Measurements from ENCODE around the gene FGF5. TPM values are rescaled to one million over a fixed set of nuclear protein-coding genes. Genes with fewer than 3 reads are reported as not detected.
A peak's percentile ranks its signal among the peaks of the same experiment; 100 is the strongest.

The FGF5 gene
- total RNA-seq, 1 experiment from 2014 or later = not detected

DNA sequence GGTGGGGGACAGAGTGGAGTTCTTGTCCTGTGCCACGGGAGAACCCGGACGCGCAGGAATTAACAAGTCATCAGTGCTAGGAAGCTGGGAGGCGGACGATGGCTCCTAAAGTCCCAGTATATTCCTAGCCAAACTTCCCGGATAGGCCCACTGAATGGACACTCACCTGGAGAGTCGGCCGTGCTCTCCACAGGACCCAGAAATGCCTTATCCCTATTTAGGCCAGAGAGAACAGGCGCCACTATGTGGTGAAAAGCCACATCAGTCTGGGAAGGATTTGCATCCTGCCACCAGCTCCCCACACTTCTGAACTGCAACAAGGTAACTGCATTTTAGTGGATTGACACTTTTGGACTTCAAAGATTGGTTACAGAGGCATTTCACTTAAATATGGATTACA lies 70.1 kb downstream of the FGF5 start:
- POLR2A ChIA-PET = no interaction called here
- RAD21 ChIA-PET (ENCODE audit: low non-redundant PET in 1 of 2, low total read pairs in 2 of 2, uncharacterized antibody in 2 of 2, unreplicated experiment in 2 of 2) = interaction anchor here in 1 of 2 experiments (0.9 kb wide), 1 partner anchor 115 kb away, joined by 4 read pairs; no protein-coding TSS in a partner anchor

More for the DNA sequence above, 70.1 kb downstream of the FGF5 start:
- Histone ChIP-seq H3K27ac (ENCODE audit: low read depth, low read length) (no peak overlapping the region), H4K20me1 (ENCODE audit: insufficient read depth) (no peaks in the 10 kb centered on the region), H3K4me3 (replicated peaks in 1 of 2; ENCODE audit: low read depth in 1 of 2, low read length in 2 of 2) (peak overlapping the region in 1 of 2 experiments; percentile 56; a peak in 2 of 4 replicates), H3K27me3 (ENCODE audit: insufficient read depth, low read length) (peaks cover 33% of the 10 kb centered on the region), H3K9ac (ENCODE audit: low read length) (no peak overlapping the region), H3K9me3 (ENCODE audit: control insufficient read depth in 1 of 2, insufficient read depth in 1 of 2, low read depth in 1 of 2, low read length in 2 of 2) (no peaks in the 10 kb centered on the region), H3K36me3 (ENCODE audit: control insufficient read depth in 1 of 2, insufficient read depth in 2 of 2, low read length in 2 of 2) (no peaks in the 10 kb centered on the region), H2AFZ (ENCODE audit: low read depth, low read length, poor library complexity, severe bottlenecking) (peak overlapping the region; percentile 55), H3K4me1 (ENCODE audit: control insufficient read depth in 1 of 2, insufficient read depth in 2 of 2, low read length in 2 of 2) (peaks cover 0 to 14% of the 10 kb centered on the region in 2 experiments; a peak in 1 of 4 replicates), H3K79me2 (ENCODE audit: insufficient read depth, low read length) (no peaks in the 10 kb centered on the region), H3K4me2 (ENCODE audit: low read length) (peak overlapping the region; percentile 91), H3K9me2 (ENCODE audit: insufficient read depth) (no peaks in the 10 kb centered on the region)
- peak; percentile 41 for TF ChIP-seq RAD21 (IDR thresholded peaks at IDR 0.05; ENCODE audit: low read depth)
- TF ChIP-seq, protein P1, sequence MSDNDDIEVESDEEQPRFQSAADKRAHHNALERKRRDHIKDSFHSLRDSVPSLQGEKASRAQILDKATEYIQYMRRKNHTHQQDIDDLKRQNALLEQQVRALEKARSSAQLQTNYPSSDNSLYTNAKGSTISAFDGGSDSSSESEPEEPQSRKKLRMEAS (IDR thresholded peaks at IDR 0.05) = no peak
- TF ChIP-seq, protein P2, sequence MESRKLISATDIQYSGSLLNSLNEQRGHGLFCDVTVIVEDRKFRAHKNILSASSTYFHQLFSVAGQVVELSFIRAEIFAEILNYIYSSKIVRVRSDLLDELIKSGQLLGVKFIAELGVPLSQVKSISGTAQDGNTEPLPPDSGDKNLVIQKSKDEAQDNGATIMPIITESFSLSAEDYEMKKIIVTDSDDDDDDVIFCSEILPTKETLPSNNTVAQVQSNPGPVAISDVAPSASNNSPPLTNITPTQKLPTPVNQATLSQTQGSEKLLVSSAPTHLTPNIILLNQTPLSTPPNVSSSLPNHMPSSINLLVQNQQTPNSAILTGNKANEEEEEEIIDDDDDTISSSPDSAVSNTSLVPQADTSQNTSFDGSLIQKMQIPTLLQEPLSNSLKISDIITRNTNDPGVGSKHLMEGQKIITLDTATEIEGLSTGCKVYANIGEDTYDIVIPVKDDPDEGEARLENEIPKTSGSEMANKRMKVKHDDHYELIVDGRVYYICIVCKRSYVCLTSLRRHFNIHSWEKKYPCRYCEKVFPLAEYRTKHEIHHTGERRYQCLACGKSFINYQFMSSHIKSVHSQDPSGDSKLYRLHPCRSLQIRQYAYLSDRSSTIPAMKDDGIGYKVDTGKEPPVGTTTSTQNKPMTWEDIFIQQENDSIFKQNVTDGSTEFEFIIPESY (IDR thresholded peaks at IDR 0.05; ENCODE audit: extremely low read depth, insufficient replicate concordance, low read length) = no peak
- TF ChIP-seq, protein P3, sequence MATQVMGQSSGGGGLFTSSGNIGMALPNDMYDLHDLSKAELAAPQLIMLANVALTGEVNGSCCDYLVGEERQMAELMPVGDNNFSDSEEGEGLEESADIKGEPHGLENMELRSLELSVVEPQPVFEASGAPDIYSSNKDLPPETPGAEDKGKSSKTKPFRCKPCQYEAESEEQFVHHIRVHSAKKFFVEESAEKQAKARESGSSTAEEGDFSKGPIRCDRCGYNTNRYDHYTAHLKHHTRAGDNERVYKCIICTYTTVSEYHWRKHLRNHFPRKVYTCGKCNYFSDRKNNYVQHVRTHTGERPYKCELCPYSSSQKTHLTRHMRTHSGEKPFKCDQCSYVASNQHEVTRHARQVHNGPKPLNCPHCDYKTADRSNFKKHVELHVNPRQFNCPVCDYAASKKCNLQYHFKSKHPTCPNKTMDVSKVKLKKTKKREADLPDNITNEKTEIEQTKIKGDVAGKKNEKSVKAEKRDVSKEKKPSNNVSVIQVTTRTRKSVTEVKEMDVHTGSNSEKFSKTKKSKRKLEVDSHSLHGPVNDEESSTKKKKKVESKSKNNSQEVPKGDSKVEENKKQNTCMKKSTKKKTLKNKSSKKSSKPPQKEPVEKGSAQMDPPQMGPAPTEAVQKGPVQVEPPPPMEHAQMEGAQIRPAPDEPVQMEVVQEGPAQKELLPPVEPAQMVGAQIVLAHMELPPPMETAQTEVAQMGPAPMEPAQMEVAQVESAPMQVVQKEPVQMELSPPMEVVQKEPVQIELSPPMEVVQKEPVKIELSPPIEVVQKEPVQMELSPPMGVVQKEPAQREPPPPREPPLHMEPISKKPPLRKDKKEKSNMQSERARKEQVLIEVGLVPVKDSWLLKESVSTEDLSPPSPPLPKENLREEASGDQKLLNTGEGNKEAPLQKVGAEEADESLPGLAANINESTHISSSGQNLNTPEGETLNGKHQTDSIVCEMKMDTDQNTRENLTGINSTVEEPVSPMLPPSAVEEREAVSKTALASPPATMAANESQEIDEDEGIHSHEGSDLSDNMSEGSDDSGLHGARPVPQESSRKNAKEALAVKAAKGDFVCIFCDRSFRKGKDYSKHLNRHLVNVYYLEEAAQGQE (IDR thresholded peaks at IDR 0.05; ENCODE audit: low read depth) = no peak
- TF ChIP-seq, protein P4, sequence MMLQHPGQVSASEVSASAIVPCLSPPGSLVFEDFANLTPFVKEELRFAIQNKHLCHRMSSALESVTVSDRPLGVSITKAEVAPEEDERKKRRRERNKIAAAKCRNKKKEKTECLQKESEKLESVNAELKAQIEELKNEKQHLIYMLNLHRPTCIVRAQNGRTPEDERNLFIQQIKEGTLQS (IDR thresholded peaks at IDR 0.05) = no peak
- no peak for TF ChIP-seq CEBPB (IDR thresholded peaks at IDR 0.05; ENCODE audit: low read depth)
- TF ChIP-seq, protein P5, sequence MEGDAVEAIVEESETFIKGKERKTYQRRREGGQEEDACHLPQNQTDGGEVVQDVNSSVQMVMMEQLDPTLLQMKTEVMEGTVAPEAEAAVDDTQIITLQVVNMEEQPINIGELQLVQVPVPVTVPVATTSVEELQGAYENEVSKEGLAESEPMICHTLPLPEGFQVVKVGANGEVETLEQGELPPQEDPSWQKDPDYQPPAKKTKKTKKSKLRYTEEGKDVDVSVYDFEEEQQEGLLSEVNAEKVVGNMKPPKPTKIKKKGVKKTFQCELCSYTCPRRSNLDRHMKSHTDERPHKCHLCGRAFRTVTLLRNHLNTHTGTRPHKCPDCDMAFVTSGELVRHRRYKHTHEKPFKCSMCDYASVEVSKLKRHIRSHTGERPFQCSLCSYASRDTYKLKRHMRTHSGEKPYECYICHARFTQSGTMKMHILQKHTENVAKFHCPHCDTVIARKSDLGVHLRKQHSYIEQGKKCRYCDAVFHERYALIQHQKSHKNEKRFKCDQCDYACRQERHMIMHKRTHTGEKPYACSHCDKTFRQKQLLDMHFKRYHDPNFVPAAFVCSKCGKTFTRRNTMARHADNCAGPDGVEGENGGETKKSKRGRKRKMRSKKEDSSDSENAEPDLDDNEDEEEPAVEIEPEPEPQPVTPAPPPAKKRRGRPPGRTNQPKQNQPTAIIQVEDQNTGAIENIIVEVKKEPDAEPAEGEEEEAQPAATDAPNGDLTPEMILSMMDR (IDR thresholded peaks at IDR 0.05 in 2 of 3, conservative IDR thresholded peaks at IDR 0.05 in 1 of 3; ENCODE audit: borderline replicate concordance in 1 of 3, insufficient read depth in 1 of 3, low read depth in 2 of 3, low read length in 2 of 3) = peak; percentile 34 to 44 (median 36); a peak in 5 of 6 replicates
- TF ChIP-seq TCF7L2 (IDR thresholded peaks at IDR 0.05; ENCODE audit: borderline replicate concordance, extremely low read depth, insufficient read depth, insufficient read length) = no peak
- TF ChIP-seq FOSL1 (IDR thresholded peaks at IDR 0.05; ENCODE audit: low read depth) = no peak
- TF ChIP-seq SRF (IDR thresholded peaks at IDR 0.05; ENCODE audit: low read depth) = no peak
- no peak for TF ChIP-seq YY1 (IDR thresholded peaks at IDR 0.05; ENCODE audit: extremely low read depth, insufficient replicate concordance, low read depth, low read length)
- TF ChIP-seq SIN3A (IDR thresholded peaks at IDR 0.05; ENCODE audit: low read depth) = no peak
- TF ChIP-seq SP1 (IDR thresholded peaks at IDR 0.05; ENCODE audit: low read depth) = no peak
- no peak for TF ChIP-seq POLR2A (IDR thresholded peaks at IDR 0.05; ENCODE audit: borderline replicate concordance, extremely low read depth, insufficient read depth, insufficient read length)
- CTCF ChIA-PET = interaction anchor here (1.0 to 2.4 kb wide), 5 partner anchors 14 to 1384 kb away, joined by 3 to 25 read pairs (median 7); no protein-coding TSS in a partner anchor
- intact Hi-C loops (cut with micrococcal nuclease) = loop anchor here (1.0 kb wide), 1 partner anchor 1384 kb away; no protein-coding TSS in a partner anchor
- BruUV-seq (replicated peaks) = no TSS peak
- DNase-seq (ENCODE audit: low read depth, low spot score) = peak; percentile 18
- ATAC-seq = peak; percentile 54
